Measurements from ENCODE around the gene RHBDD1. TPM values are rescaled to one million over a fixed set of nuclear protein-coding genes. Genes with fewer than 3 reads are reported as not detected.

Gene RHBDD1
- polyA plus RNA-seq, 4 donors, result 22.9 to 34.1 (median 25.5) TPM

DNA sequence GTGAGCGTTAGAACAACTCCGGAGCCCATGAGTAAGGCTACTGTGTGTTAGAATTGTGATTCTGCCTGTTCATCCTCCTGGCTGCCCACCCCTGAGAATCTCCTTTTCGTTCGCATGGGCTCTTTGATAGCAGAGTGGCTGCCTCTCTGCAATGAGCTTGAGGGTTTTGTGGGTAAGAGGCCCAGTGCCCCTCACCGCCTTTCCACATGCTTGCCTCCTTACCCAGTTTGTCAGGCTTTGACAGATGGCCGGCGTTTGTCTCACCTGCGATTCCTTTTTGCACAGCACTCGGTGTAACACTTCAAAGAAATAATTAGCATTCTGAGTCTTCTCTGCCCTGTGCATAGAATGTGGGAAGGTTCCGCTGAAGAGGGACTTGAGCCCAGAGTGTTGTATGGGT, 138.0 kb downstream of the RHBDD1 start:
- DNase-seq (ENCODE audit: low read depth in 4 of 4, low spot score in 3 of 4), result no peak

DNA sequence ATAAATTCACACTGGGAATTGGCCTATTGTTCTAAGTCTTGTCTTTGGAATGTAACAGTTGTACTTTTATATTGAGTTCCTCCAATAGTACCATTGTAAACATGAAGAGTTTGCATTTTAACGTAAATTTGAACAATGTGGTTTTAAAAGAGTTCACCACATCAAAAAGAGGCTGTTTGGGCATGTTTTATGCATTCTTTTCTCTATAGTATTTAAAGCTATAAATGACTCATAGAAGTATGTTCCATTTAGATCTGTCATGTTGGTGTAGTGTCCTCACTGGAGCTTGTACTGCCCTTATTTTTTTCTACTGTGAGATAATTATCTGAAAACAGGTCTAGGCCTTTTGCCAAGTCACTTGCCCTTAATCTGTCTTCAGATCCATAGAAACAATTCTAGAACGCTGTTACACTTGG, 141.9 kb downstream of the RHBDD1 start:
- DNase-seq (ENCODE audit: low read depth in 4 of 4, low spot score in 3 of 4), result no peak

DNA sequence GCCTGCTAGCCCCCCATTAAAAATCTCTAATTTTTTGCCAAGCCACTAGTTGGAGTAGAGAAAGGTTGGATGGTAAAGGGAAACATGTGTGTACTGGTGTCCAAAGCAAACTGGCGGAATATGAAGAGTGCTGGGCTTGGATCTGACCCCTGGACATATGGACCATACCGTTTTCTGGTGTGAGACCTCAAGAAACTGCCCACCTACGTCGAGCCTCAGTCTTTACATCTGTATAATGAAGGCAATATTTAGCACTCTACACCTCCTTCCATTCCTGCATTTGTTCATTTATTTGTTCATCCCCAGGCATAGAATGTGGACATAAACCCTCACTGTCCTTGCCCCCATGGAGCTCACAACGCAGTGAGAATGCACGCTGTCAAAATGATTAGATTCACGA, 142.4 kb downstream of the RHBDD1 start:
- DNase-seq (ENCODE audit: low read depth in 4 of 4, low spot score in 3 of 4), result no peak

DNA sequence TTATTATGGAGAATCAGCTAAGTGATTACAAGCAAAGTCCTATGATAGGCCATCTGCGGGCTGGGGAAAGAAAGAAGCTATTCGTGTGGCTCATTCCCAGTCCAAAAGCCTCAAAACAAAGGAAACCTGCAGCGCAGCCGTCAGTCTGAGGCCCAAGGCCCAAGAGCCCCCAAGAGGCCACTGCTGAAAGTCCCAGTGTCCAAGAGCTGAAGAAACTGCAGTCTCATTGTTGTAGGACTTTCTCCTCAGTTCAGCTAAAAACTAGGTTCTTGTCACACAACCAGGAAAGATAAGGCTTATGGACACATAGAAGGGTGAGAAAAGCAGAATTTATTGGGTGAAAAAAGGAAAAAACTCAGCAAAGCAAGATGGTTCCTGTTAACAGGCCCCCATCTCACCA, 143.2 kb downstream of the RHBDD1 start:
- no peak for DNase-seq (ENCODE audit: low read depth in 4 of 4, low spot score in 3 of 4)

DNA sequence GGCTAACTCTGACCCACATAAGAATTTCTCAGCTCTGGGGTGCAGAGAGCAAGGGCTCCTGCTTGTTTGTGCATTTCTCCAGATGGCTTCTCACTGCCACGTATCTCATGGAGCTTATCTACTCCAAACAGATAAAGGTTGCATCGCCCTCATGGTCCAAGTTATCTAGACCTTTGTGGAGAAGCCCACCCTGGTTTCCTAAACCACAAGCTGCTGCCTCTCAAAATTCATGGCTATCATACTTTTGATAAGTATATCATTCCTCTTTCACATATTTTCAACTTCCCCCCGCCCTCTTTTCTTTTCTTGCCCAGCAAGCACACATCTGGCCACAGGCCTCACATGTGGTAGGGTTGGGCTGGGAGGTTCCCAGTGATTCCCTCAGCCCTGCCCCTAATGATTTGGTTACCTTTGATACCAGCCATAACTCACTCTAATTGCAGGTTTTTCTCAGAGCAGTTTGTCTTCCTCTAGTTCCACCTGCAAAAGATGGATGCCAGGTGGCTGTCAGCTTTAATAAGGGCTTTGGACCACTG, 146.0 kb downstream of the RHBDD1 start:
- DNase-seq (ENCODE audit: low read depth in 4 of 4, low spot score in 3 of 4), result no peak

DNA sequence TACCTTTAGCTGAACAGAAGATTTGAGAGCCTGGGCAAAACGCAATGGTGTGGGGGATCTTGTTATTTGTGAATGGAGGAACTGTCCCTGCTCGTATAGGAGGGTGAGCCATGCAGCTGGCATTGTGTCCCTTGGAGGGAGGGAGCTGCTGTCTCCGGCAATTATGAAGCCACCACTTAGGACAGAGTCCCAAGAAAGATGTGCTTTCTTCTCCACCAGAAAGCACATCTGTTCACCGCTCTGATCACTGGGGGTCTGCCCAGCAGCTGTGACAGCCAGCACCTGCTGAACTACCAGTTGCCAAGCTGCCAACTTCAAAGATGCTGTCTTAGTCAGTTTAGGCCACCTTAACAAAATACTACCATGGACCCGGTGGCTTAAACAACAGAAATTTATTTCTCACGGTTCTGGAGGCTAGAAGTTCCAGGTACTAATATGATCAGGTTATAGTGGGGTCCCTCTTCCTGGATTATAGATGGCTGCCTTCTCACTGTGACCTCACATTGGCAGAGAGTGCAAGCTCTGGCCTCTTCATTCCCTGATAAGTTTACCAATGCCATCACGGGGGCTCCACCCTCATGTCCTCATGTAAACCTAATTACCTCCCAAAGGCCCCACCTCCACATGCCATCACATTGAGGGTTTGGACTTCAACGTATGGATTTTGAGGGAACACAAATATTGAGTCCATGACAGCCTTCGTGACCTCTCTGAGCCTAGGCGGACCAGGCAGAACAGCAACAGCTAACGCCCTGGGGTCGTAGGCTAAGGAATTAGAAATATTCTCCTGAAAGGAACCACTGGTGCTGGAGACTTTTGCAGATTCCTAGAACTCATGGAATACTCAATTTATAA, 148.3 kb downstream of the RHBDD1 start:
- DNase-seq (ENCODE audit: low read depth in 4 of 4, low spot score in 3 of 4), result no peak

- DNase-seq (ENCODE audit: low read depth in 4 of 4, low spot score in 3 of 4), result peak in 3 of 4 donors; percentile 60 to 74 (median 61)
These were observed 149.1 kb downstream of the RHBDD1 start for GRCh38 chr2:226984750-226985582.

- DNase-seq (ENCODE audit: low read depth in 4 of 4, low spot score in 3 of 4), result no peak
These were observed 149.7 kb downstream of the RHBDD1 start for GRCh38 chr2:226985583-226985946.

DNA sequence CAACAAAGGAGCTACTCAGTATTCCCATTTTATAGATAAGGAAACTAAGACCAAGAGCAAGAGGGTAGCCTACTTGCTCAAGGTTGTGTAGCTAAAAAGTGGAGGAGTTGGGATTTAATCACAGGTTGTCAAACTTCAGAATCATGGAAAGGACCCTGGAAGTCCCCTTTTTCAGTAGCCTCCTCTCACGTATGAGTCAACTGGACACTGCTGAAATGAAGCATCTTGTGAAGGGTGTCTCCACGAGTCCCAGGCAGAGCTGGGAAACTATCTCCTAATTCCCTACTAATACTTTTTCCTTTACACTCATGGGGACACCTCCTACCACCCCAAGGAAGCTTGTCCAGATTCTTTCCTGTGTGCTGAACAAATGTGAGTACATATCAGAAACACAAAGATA, 155.8 kb downstream of the RHBDD1 start:
- DNase-seq (ENCODE audit: low read depth in 4 of 4, low spot score in 3 of 4), result no peak

GRCh38 chr2:226993171-226993570, 157.3 kb downstream of the RHBDD1 start:
- DNase-seq (ENCODE audit: low read depth in 4 of 4, low spot score in 3 of 4), result no peak

- DNase-seq (ENCODE audit: low read depth in 4 of 4, low spot score in 3 of 4), result no peak
These were observed 158.9 kb downstream of the RHBDD1 start for GRCh38 chr2:226994775-226995174.

GRCh38 chr2:226995625-226996041, 159.8 kb downstream of the RHBDD1 start:
- no peak for DNase-seq (ENCODE audit: low read depth in 4 of 4, low spot score in 3 of 4)

DNA sequence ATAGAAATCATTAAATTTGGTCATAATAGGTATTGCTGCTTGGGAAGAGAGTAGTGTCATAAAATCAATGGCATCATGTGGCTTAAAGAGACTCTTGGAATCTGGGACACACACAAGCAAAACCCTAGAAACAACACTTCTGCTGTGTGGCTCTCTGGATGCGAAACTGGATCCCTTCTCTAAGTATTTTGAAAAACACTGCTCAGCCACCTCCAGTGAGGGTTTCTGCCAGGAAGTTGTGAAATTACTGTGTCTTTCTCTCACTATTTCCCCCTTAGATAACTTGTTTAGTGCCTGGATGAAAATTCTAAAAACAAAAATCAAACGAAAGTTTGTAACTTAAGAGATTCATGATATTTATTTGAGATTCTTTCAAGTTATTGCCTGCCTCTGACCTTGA, 163.8 kb downstream of the RHBDD1 start:
- no peak for DNase-seq (ENCODE audit: low read depth in 4 of 4, low spot score in 3 of 4)

DNA sequence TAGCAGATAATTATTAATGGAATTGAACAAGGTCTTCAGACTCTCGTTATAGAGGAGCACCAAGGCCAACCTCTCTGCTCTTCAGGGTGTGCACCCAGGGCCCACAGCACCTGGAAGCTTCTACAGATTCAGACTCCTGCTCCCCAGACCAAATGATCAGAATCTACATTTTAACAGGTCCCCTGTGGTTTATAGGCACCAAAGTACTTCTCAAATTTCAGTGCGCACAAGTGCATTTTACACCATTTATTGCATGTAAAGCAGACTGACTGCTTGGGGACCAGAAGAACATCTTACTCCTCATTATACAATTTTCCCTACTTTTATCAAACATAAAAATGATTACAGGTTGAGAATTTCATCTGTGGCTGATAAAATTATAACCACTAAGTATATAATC, 164.3 kb downstream of the RHBDD1 start:
- DNase-seq (ENCODE audit: low read depth in 4 of 4, low spot score in 3 of 4), result no peak

DNA sequence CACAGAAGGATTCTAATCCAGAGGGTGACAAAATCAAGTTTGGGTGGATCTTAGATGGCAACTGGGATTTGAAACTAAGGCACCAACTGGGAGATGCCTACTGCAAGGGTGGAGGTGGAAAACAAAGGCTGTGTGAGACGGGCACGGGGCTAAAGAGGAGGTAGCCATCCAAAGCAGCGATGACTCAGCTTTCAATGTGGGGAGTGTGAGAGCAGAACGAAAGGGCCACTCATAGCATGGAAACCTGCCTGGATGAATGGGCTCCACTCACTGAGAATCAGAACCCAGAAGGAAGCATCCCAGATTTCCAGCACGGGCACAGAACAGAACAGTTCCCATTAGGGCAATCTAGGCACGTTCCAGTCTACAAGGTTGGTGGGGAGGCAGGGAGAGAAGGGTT, 168.6 kb downstream of the RHBDD1 start:
- no peak for DNase-seq (ENCODE audit: low read depth in 4 of 4, low spot score in 3 of 4)

GRCh38 chr2:227006189-227006897, 170.5 kb downstream of the RHBDD1 start:
- no peak for DNase-seq (ENCODE audit: low read depth in 4 of 4, low spot score in 3 of 4)

- DNase-seq (ENCODE audit: low read depth in 4 of 4, low spot score in 3 of 4), result no peak
These were observed 171.3 kb downstream of the RHBDD1 start for GRCh38 chr2:227007148-227007547.

DNA sequence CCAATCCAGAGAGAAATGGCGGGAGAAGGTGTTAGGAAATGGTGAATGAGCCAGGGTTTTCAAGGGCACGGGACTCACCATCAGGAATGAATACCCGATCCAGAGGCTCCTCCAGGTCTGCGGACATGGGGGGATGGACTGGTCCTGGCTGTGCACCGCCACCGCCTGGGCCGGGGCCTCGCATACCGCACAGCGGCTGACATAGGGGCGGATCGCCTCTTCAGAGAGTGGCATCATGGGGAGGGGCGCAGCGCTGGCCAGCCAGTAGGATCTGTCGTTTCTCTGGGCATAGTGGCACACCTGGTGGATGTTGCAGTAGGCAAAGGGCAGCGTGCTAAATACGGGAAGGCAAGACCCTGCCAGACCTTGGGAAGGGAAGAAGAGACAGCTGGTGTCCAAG, 172.1 kb downstream of the RHBDD1 start:
- no peak for DNase-seq (ENCODE audit: low read depth in 4 of 4, low spot score in 3 of 4)

DNA sequence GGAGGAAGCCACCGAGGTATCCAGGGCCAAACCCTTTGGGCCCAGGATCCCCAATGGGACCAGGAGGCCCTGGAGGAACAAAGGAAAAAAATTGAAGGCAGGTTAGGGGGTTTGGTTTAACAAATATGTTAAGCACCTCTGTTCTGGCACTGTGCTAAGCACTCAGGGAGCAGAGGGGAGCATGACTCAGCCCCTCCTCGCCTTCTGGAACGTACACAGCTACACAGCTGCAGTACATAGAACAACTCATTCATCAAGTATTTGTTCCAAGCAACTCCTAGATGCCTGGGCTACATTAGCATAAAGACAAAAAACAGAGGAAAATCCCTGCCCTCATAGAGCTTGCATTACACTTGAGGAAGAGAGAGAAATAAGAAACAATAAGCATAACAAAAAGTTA, 174.6 kb downstream of the RHBDD1 start:
- no peak for DNase-seq (ENCODE audit: low read depth in 4 of 4, low spot score in 3 of 4)

GRCh38 chr2:227013330-227013729, 177.5 kb downstream of the RHBDD1 start:
- no peak for DNase-seq (ENCODE audit: low read depth in 4 of 4, low spot score in 3 of 4)

GRCh38 chr2:227013881-227014280, 178.0 kb downstream of the RHBDD1 start:
- no peak for DNase-seq (ENCODE audit: low read depth in 4 of 4, low spot score in 3 of 4)

Measured in left renal pelvis (tissue), 4 donors.